K562 (cell line): ENCODE measurements around the gene PLAC8.

Experiments used
- JUND ChIP-seq, 2 experiments: IDR thresholded peaks; 2 replicates in 1 of 2; 3 replicates in 1 of 2; pipeline ENCODE4 v1.6.1; 2011; ENCODE audit warnings: borderline replicate concordance in 2 of 2, low read depth in 2 of 2, low read length in 2 of 2, improper control_type of control experiment in 1 of 2, missing biosample characterization in 1 of 2, missing genetic modification characterization in 1 of 2, missing genetic modification reagents in 1 of 2
- LARP7 ChIP-seq: fragments of 450-650 bp; IDR thresholded peaks from 2 replicates; pipeline ENCODE4 v1.6.1; 2016
- NFXL1 ChIP-seq: fragments of 450-650 bp; formaldehyde crosslinking; IDR thresholded peaks from 2 replicates; pipeline ENCODE4 v1.4.0; 2021; ENCODE audit warnings: mild to moderate bottlenecking
- POLR2AphosphoS5 ChIP-seq: IDR thresholded peaks from 2 replicates; pipeline ENCODE4 v1.6.1; 2011; ENCODE audit warnings: mild to moderate bottlenecking, low read depth, low read length, moderate library complexity; ENCODE audit not compliant: control insufficient read depth, insufficient read depth
- RBM14 ChIP-seq: fragments of 200-400 bp; formaldehyde crosslinking; IDR thresholded peaks from 2 replicates; pipeline ENCODE4 v1.6.1; 2018; ENCODE audit warnings: low read depth, mild to moderate bottlenecking, low read length, moderate library complexity, borderline replicate concordance; ENCODE audit not compliant: insufficient read depth
- ZNF274 ChIP-seq: IDR thresholded peaks from 2 replicates; pipeline ENCODE4 v1.6.1; 2011; ENCODE audit warnings: low read depth, mild to moderate bottlenecking, low read length, moderate library complexity, borderline replicate concordance
- TF ChIP-seq, protein P1 (sequence below), 3 experiments: IDR thresholded peaks in 2 of 3; conservative IDR thresholded peaks in 1 of 3; 2 replicates each; pipeline ENCODE4 v1.5.1; 2011 to 2012; ENCODE audit warnings: low read length in 3 of 3, mild to moderate bottlenecking in 3 of 3, control low read depth in 2 of 3, improper control_type of control experiment in 1 of 3, inconsistent platforms in 1 of 3, low read depth in 1 of 3, mixed read lengths in 1 of 3, moderate library complexity in 1 of 3; ENCODE audit not compliant: insufficient read depth in 2 of 3
- TF ChIP-seq, protein P2 (sequence below), 3 experiments: fragments of 200-800 bp in 1 of 3; fragments of 250-450 bp in 1 of 3; fragments of 450-650 bp in 1 of 3; sonication (Bioruptor Pico) in 1 of 3; sonication (Bioruptor generic) in 1 of 3; formaldehyde crosslinking in 1 of 3; IDR thresholded peaks; 2 replicates each; pipeline versions ENCODE4 v1.6.1 to v1.8.0; 2016 to 2022; ENCODE audit warnings: mild to moderate bottlenecking in 2 of 3, missing genetic modification characterization in 2 of 3, missing compliant biosample characterization in 1 of 3, moderate library complexity in 1 of 3
- TF ChIP-seq, protein P3 (sequence below), 2 experiments: fragments of 450-650 bp; formaldehyde crosslinking in 1 of 2; IDR thresholded peaks; 2 replicates each; pipeline versions ENCODE4 v1.4.0 to v1.6.1; 2014 to 2020; ENCODE audit warnings: mild to moderate bottlenecking in 2 of 2, borderline replicate concordance in 1 of 2, low read depth in 1 of 2
- TF ChIP-seq, protein P4 (sequence below): sonication (generic); formaldehyde crosslinking; IDR thresholded peaks from 2 replicates; pipeline ENCODE4 v1.8.0; 2022; ENCODE audit warnings: mild to moderate bottlenecking, missing genetic modification reagents

DNA sequence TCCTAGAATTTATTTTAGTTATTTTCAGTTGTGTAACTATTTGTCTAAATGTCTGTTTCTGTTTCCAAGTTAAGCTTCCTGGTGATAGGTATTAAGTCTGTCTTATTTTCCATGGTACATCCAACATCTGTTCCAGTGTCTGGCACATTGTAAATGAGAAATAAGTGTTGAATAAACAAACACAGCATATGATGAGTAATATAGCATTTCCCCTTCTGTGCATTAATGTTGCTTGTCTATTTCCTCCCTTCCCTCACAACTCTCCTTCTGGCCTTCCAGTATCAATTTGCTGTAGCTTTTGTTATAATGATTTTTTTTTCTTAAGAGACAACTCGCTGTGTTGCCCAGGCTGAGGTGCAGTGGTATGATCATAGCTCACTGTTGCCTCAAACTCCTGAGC, 43.4 kb downstream of the PLAC8 start:
- TF ChIP-seq POLR2AphosphoS5 (no peak), ZNF274 (no peak), LARP7 (no peak), RBM14 (no peak), NFXL1 (no peak), JUND (IDR thresholded peaks at IDR 0.05; ENCODE audit: borderline replicate concordance, low read depth, low read length) (no peak), JUND (tag; IDR thresholded peaks at IDR 0.05; ENCODE audit: borderline replicate concordance, low read depth, low read length) (no peak)
- TF ChIP-seq, protein P1, sequence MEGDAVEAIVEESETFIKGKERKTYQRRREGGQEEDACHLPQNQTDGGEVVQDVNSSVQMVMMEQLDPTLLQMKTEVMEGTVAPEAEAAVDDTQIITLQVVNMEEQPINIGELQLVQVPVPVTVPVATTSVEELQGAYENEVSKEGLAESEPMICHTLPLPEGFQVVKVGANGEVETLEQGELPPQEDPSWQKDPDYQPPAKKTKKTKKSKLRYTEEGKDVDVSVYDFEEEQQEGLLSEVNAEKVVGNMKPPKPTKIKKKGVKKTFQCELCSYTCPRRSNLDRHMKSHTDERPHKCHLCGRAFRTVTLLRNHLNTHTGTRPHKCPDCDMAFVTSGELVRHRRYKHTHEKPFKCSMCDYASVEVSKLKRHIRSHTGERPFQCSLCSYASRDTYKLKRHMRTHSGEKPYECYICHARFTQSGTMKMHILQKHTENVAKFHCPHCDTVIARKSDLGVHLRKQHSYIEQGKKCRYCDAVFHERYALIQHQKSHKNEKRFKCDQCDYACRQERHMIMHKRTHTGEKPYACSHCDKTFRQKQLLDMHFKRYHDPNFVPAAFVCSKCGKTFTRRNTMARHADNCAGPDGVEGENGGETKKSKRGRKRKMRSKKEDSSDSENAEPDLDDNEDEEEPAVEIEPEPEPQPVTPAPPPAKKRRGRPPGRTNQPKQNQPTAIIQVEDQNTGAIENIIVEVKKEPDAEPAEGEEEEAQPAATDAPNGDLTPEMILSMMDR (IDR thresholded peaks at IDR 0.05 in 2 of 3, conservative IDR thresholded peaks at IDR 0.05 in 1 of 3; ENCODE audit: insufficient read depth in 2 of 3, low read depth in 1 of 3, low read length in 3 of 3): no peak
- TF ChIP-seq, protein P2, sequence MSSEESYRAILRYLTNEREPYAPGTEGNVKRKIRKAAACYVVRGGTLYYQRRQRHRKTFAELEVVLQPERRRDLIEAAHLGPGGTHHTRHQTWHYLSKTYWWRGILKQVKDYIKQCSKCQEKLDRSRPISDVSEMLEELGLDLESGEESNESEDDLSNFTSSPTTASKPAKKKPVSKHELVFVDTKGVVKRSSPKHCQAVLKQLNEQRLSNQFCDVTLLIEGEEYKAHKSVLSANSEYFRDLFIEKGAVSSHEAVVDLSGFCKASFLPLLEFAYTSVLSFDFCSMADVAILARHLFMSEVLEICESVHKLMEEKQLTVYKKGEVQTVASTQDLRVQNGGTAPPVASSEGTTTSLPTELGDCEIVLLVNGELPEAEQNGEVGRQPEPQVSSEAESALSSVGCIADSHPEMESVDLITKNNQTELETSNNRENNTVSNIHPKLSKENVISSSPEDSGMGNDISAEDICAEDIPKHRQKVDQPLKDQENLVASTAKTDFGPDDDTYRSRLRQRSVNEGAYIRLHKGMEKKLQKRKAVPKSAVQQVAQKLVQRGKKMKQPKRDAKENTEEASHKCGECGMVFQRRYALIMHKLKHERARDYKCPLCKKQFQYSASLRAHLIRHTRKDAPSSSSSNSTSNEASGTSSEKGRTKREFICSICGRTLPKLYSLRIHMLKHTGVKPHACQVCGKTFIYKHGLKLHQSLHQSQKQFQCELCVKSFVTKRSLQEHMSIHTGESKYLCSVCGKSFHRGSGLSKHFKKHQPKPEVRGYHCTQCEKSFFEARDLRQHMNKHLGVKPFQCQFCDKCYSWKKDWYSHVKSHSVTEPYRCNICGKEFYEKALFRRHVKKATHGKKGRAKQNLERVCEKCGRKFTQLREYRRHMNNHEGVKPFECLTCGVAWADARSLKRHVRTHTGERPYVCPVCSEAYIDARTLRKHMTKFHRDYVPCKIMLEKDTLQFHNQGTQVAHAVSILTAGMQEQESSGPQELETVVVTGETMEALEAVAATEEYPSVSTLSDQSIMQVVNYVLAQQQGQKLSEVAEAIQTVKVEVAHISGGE (CRISPR knock-in tag; IDR thresholded peaks at IDR 0.05): no peak
- TF ChIP-seq, protein P3, sequence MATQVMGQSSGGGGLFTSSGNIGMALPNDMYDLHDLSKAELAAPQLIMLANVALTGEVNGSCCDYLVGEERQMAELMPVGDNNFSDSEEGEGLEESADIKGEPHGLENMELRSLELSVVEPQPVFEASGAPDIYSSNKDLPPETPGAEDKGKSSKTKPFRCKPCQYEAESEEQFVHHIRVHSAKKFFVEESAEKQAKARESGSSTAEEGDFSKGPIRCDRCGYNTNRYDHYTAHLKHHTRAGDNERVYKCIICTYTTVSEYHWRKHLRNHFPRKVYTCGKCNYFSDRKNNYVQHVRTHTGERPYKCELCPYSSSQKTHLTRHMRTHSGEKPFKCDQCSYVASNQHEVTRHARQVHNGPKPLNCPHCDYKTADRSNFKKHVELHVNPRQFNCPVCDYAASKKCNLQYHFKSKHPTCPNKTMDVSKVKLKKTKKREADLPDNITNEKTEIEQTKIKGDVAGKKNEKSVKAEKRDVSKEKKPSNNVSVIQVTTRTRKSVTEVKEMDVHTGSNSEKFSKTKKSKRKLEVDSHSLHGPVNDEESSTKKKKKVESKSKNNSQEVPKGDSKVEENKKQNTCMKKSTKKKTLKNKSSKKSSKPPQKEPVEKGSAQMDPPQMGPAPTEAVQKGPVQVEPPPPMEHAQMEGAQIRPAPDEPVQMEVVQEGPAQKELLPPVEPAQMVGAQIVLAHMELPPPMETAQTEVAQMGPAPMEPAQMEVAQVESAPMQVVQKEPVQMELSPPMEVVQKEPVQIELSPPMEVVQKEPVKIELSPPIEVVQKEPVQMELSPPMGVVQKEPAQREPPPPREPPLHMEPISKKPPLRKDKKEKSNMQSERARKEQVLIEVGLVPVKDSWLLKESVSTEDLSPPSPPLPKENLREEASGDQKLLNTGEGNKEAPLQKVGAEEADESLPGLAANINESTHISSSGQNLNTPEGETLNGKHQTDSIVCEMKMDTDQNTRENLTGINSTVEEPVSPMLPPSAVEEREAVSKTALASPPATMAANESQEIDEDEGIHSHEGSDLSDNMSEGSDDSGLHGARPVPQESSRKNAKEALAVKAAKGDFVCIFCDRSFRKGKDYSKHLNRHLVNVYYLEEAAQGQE (IDR thresholded peaks at IDR 0.05; ENCODE audit: borderline replicate concordance): no peak
- TF ChIP-seq, protein P3 (CRISPR knock-in tag; IDR thresholded peaks at IDR 0.05; ENCODE audit: low read depth): no peak
- TF ChIP-seq, protein P4, sequence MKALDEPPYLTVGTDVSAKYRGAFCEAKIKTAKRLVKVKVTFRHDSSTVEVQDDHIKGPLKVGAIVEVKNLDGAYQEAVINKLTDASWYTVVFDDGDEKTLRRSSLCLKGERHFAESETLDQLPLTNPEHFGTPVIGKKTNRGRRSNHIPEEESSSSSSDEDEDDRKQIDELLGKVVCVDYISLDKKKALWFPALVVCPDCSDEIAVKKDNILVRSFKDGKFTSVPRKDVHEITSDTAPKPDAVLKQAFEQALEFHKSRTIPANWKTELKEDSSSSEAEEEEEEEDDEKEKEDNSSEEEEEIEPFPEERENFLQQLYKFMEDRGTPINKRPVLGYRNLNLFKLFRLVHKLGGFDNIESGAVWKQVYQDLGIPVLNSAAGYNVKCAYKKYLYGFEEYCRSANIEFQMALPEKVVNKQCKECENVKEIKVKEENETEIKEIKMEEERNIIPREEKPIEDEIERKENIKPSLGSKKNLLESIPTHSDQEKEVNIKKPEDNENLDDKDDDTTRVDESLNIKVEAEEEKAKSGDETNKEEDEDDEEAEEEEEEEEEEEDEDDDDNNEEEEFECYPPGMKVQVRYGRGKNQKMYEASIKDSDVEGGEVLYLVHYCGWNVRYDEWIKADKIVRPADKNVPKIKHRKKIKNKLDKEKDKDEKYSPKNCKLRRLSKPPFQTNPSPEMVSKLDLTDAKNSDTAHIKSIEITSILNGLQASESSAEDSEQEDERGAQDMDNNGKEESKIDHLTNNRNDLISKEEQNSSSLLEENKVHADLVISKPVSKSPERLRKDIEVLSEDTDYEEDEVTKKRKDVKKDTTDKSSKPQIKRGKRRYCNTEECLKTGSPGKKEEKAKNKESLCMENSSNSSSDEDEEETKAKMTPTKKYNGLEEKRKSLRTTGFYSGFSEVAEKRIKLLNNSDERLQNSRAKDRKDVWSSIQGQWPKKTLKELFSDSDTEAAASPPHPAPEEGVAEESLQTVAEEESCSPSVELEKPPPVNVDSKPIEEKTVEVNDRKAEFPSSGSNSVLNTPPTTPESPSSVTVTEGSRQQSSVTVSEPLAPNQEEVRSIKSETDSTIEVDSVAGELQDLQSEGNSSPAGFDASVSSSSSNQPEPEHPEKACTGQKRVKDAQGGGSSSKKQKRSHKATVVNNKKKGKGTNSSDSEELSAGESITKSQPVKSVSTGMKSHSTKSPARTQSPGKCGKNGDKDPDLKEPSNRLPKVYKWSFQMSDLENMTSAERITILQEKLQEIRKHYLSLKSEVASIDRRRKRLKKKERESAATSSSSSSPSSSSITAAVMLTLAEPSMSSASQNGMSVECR: no peak
